ENCODE data around the gene NAPEPLD.
"Not testable (repeated sequence)": the region's sequence is repeated elsewhere in the genome, so short reads cannot be mapped to it uniquely, and the experiment has no call there.

NAPEPLD gene

DNA sequence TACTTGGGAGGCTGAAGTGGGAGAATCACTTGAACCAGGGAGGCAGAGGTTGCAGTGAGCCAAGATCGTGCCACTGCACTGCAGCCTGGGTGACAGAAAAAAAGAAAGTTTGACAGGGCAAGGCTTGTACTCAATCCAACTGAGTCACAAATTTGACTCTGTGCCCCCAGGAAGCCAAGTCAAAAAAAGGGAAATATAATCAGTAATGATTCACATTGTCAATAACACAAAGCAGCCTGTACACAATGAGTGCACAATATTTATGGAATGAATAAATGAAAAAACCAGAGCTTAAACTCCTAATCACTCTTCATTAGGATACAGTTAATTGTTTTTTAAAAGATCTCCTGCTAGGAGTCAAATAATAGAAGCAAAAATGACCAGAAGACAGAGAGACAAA, 6.4 kb downstream of the NAPEPLD start:
- DNase-seq, result no peak

GRCh38 chr7:103141753-103142404, 7.0 kb downstream of the NAPEPLD start:
- no peak for DNase-seq

GRCh38 chr7:103140685-103141084, 8.2 kb downstream of the NAPEPLD start:
- no peak for DNase-seq

DNA sequence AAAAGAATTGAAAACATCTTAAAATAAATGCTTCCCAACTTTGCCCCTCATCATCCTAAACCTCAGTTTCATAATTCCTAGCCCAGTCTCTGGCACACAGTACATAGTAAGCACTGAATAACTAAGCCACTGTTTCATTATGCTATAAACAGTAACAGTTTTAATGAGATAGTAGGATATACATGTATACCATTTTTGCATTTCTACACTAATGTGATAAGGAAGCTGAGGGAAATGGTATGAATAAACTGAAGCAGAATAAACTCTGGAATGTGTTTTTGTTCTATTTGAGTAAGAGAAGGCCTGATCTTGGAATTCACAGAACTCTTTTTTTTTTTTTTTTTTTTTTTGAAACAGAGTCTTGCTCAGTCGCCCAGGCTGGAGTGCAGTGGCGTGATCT, 8.8 kb downstream of the NAPEPLD start:
- DNase-seq, result no peak

DNA sequence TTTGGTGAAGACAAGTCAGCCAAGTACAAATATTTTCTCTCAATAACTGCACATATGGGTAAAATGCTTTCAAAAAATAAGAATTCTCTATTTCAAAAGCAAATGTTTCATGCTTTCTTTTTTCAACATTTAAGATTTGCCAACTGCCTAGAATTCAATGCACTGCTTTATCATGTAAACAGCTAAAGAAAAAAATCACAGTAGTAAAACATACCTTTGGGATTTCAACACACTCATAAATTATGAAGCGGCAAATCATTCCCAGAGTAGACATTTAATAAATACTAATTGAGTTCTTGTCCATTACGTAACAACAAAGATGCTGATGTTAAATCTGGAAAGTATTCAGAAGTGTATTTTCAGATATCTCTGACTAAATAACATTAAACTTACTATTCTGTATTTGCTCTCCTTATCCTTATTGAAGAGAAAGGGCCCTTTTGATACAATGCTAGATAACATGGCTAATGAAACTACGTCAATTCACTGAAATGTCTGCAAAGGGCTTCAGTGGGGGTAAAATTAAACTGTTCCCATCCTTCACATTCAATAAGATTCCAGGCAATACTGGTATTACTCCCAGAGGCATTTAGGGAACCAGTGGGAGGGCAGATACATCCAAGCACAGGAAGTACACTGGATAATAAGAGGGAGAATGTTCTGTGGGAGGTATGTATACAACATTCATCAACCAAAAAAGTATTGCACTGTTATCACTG, 13.9 kb downstream of the NAPEPLD start:
- no peak for DNase-seq

DNA sequence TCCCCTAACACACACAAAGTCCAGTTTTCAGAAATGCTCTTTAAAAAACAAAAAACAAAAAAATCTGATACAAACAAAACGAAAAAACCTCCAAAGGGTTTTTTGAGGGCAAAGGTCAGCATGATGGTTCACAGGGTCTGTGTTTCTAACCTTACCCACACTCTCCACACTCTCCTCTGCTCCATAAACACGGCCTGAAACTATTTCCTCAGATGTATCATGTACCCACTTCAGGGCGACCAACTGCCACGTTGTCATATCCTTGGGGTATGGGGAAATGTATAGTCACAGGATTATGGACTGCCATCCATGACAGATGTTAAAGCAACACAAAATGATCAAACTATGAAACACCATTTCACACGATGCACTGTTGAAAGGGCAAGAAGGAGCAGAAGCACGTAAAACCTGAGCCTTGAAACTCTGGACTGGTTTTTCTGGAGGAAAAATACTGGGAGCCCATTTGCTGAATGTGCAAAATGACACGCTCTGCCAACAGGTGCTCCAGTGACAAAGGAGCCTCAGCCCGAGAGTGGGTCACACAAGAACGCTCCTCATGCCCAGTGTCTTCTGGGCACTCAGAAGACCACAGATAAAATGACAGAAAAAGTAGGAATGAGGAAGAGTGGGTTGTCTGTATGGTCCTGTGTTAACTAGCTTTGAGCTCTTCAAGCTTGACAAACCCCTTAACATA, 15.8 kb downstream of the NAPEPLD start:
- no peak for DNase-seq

- no peak for DNase-seq
Observed at GRCh38 chr7:103130901-103131624, 17.8 kb downstream of the NAPEPLD start.

DNA sequence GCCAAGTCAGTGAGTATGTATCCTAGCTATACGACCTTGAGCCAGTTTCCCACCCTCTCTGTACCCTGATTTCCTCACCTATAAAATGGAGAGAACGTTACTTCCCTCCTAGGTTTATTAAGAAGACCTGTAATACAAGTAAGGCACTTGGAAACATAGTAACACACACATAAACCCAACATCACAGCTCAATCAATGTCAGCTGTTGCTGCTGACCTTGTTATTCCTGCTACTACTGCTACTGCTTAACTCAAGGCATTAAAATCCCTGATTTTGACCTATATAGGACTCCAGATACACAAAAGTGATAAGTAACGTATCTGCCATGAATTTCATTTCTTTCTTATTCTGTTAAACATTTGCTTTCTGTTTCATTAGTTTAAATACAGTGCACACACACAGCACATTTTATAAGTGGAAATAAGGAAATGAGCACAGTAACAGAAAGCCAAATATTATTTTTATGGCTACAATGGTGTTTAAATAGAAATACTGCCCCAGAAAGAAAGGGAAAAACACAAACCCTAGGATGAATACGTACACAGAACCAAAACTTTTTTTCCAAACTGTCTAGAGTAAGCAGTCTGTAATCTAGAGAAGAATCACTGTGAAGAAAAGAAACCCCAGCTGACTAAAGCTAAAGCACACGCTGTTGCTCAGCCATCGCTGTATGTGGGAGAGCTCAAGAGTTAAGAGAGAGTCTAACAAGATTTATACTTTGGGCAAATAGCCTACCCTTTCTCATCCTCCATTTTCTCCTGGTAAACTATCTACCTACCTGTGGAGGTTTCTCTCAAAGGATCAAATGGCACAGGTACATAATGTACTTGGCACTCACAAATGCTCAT, 19.0 kb downstream of the NAPEPLD start:
- no peak for DNase-seq

DNA sequence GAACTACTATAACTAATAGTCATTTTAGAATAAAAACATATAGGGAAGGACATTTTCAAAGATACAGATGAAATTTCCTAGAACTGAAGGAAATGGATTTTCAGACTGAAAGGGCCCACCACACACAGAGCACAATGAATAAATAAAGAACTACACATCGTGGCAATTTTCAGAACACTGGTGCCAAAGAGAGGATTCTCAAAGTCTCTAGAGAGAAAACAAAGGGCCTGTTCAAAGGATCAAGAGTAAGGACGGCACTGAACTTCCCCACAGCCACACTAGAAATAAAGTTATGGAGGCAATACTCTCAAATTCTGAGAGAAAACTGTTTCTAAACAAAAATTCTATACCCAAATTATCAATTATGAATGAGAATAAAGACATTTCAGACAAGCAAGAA, 21.9 kb downstream of the NAPEPLD start:
- DNase-seq, result no peak

- DNase-seq, result no peak
Observed at GRCh38 chr7:103124429-103124979, 24.4 kb downstream of the NAPEPLD start.

GRCh38 chr7:103123529-103123928, 25.4 kb downstream of the NAPEPLD start:
- DNase-seq, result no peak

GRCh38 chr7:103121641-103122040, 27.3 kb downstream of the NAPEPLD start:
- DNase-seq, result no peak

- DNase-seq, result no peak
Observed at GRCh38 chr7:103120362-103120761, 28.5 kb downstream of the NAPEPLD start.

DNA sequence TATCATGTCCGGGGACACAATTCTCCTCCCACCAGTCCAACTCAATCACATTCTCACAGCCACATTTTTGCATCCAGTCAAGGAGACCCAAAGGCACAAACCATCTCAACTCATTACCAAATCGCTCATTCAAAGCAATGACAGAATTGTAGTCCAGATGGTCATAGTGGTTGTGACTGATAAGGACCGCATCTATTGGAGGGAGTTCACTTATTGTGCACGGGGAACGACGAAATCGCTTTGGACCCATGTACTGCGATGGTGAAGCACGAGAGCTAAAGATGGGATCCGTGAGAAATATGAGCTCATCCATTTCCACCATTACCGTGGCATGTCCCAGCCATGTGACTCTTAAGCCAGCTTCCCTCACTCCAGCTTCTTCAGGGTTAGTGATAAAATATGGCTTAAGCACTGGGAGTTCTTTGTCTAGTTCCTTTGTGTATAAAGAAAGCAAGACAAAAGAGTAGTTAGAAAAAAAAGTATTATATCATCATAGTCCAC, 29.1 kb downstream of the NAPEPLD start:
- no peak for DNase-seq

DNA sequence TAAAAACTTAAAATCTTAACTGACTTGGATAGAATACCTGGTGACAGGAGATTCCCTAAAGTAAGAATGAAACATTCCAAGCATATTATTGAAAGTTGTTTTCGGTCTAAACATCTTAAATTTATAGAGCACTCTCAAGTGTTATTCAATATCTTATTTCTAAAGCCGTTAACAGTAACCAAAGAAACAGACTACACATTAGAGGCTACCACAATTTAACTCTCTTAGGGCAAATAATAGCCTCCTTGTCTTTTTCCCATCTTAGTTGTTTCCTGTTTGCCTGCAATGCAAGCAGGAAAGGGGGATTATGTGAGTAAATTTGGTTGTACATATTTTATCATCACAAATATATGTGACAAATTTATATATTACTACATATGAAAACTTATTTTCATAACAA, 31.4 kb downstream of the NAPEPLD start:
- DNase-seq, result no peak

DNA sequence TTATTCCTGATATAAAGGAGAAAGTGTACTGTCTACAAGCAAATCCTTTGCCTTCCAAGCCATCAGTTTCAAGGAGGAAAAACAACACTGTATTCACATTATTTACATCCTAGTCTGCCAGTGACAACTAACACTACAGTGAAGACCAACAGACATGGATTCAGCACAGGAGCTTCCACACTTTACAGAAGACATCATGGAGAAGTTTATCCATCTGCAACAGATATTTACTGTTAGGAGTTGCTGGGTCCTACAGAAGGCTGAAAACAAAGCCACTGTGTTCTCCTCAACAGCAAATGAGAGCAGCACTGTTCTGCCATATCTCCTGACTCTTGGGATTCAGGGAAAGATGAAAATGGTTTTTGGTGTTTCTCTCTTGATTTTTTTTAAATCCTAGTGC, 31.9 kb downstream of the NAPEPLD start:
- DNase-seq, result no peak

DNA sequence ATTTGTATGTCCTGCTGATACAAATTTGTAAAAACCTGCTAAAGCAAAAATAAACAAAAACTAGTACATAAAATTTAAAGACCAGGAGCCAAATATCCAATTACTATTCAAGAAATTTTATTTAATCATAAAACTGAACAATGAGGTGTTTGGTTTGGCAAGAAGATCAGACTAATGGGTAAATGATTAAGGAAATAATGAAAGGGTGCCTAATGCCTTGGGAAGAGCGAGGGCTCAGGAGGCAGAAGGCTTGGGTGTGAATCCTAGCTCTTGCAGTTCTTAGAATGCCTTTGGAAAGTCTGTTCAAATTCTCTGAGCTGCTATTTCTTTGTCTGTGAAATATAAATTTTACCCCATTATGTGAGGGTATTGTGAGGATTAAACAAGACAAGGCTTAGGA, 32.4 kb downstream of the NAPEPLD start:
- DNase-seq, result no peak

GRCh38 chr7:103115771-103116170, 33.1 kb downstream of the NAPEPLD start:
- DNase-seq, result no peak

DNA sequence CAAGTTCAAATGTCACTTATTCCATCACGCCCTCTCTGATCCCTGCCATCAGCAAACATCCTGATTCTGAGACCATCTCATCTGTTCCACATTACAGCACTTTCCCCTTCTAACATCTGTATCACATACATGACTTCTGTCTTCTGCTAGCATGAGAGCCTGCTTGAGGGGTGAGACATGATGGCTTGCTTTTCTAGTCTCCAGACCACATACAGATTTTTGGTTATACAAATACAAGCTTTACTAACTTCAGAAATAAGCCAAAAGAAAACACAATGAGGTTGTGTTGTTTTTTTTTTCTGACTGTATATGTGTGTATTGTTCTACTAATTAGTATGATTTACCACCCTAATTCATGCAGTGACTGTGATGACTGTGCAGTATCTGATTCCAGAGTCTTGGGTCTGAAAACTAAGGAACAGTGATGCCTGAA, 34.3 kb downstream of the NAPEPLD start:
- no peak for DNase-seq

DNA sequence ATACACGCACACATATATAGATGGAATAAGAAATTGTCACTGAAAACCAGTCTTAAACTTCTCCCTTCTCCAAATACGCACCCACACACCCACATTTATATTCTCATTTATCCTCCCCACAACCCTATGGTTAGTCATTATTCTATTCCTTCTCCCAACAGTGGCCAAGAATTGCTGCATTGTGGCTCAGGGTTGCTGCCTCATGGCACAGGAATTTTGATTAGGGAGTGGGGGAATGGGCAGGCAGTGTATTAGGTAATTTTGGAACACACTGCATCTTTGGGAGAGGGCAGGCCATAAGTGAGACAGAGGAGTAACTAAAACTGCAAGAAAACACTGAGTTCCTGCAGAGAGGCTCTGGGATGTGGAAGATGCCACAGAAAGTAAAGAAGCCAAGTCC, 35.7 kb downstream of the NAPEPLD start:
- DNase-seq, result no peak

DNA sequence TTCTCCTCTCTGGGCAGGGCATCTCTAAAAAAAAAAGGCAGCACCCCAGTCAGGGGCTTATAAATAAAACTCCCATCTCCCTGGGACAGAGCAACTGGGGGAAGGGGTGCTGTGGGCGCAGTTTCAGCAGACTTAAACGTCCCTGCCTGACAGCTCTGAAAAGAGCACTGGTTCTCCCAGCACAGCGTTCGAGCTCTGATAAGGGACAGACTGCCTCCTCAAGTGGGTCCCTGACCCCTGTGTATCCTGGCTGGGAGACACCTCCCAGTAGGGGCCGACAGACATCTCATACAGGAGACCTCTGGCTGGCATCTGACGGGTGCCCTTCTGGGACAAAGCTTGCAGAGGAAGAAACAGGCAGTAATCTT, 42.2 kb downstream of the NAPEPLD start:
- DNase-seq, result not testable (repeated sequence)

Measured in CD4-positive, alpha-beta T cell treated with Interleukin-17A for 1 hour (primary cell).